ENCODE measurements around the gene CADPS.

The CADPS gene

DNA sequence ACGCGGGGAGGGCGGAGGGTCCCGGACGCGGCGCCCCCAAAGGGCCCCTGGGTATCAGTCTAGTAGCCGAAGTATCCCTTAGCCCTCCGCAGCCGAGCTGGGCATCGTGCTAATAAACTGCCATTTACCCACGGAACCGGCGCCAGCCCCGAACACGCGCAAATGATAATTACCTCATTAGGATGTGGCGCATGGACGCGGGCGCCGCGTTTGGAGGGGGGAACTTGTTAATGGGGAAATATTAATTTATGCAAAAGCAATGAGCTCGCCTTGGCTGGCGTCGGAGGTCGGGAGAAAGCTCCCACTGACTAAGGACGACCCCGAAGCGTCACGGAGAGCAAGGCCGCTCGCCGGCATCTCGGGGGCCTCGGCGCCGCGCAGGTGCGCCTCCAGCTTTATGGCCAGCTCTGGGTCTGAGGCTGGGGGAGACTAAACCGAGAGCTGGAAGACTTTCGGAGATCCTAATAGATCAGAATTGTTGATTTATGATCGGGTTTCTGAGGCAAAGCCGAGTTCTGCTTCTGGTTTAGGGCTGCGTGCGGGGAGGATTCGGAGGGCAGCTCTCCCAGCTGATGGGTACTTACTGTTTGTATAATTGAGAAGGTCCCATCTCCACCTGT lies 501.4 kb downstream of the CADPS start:
- peaks cover 6% of the 10 kb centered on the region; the same call in 1 of the 2 replicates for H3K9me3 ChIP-seq
- H3K27me3 ChIP-seq (ENCODE audit: low read depth): peaks cover 34% of the 10 kb centered on the region
- H3K4me3 ChIP-seq: peak overlapping the region; percentile 4; the same call in 1 of the 2 replicates
- no peaks in the 10 kb centered on the region for H3K36me3 ChIP-seq (replicated peaks)
- in situ Hi-C loops (cut with MboI; ENCODE audit: low sequenced_read_pairs): no loop called here
- DNase-seq (ENCODE audit: low spot score in 2 of 2): no peak
- peaks cover 10% of the 10 kb centered on the region for H3K4me1 ChIP-seq

DNA sequence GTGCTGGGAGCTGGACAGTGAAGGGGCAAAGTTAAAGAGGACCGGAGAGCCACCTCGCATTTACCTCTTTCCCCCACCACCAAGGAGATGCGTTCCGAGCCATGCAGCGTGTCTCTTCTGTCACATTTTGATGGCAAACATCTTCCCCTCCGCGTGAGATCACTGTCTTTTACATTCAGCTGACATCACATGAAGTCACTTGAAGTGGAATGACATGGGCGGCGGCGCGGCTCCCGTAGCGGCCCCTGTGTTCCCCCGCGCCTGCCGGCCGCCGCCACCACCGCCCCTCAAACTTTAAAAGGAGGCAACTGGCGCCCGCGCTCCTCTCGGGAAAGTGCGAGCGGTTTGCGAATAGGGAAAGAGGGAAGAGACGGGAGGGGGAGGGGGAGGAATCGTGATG lies 502.0 kb downstream of the CADPS start, which contains the start of gene FEZF2:
Gene FEZF2, minus strand, starts transcription at position 336 of the 400 bp plus-strand sequence. CDS start 682 bp downstream, outside the sequence.
- Histone ChIP-seq H3K27me3 (ENCODE audit: low read depth) (peaks cover 31% of the 10 kb centered on the region), H3K9me3 (peaks cover 6% of the 10 kb centered on the region; the same call in 1 of the 2 replicates), H3K4me3 (peak within 1 kb of the TSS; percentile 4; the same call in 1 of the 2 replicates), H3K36me3 (replicated peaks) (no peaks in the 10 kb centered on the region), H3K4me1 (peaks cover 10% of the 10 kb centered on the region)
- in situ Hi-C loops (cut with MboI; ENCODE audit: low sequenced_read_pairs): no loop called here
- DNase-seq (ENCODE audit: low spot score in 2 of 2): no peak

DNA sequence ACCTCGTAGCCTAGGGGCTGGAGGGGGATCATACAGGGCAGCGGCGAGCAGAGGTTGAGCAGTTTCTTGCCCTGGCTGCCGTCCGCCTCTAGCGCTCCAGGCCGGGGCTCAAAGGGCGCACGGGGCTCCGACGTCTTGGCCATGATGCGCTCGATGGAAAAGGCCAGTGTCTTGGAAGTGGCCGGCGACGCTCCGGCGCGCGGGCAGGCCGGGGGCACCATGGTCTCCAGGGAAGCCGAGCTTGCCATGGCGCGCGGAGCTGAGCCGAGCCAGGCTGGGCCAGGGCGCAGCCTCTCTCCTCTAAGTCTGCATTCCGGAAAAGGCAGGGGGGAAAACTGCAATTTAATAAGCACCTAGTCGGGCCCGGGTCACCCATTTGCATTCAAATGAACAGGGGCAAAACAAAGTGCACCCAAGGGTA lies 502.6 kb downstream of the CADPS start:
- in situ Hi-C loops (cut with MboI; ENCODE audit: low sequenced_read_pairs): no loop called here
- no peak overlapping the region for H3K4me3 ChIP-seq
- H3K27me3 ChIP-seq (ENCODE audit: low read depth): peaks cover 36% of the 10 kb centered on the region
- H3K9me3 ChIP-seq: peaks cover 6% of the 10 kb centered on the region; the same call in 1 of the 2 replicates
- H3K36me3 ChIP-seq (replicated peaks): no peaks in the 10 kb centered on the region
- no peak for DNase-seq (ENCODE audit: low spot score in 2 of 2)
- H3K4me1 ChIP-seq: peaks cover 10% of the 10 kb centered on the region

DNA sequence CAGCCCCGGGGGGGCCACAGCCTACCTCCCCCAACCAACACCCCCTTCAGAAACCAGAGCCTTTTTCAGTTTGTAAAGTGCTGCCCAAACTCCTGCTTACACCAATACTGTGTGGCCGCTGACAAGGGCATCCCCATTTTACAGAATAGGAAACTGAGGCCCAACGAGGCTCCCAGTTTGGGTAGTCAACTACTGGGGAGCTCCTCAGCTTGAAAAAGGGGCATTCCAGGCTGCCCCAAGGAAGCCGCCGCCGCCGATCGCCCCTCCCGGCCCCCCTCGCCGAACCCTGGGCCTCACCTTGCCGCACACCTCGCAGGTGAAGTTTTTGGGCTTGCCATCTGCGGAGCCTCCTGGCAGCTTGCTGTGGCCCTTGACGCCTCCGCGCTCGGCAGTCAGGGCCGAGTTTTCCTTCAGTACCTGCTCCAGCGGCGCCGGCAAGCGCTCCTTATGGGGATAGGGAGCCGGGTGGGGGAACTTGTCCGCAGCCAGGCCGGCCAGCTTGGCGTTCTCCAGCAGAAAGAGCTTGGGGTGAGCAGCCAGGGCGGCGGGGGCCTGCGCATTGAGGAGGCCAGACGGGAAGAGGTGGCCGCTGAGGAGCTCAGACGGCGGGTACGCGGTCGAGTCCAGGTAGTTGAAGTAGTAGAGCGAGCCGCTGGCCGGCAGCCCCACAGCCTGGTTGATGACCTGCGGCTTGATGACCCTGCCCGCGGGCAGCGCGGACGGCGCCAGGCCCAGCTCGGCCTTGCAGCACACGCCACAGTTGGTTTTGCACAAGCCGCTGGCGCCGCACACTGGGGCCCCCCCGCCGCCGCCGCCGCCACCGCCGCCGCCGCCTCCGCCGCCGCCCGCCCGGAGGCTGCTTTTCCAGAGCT lies 503.3 kb downstream of the CADPS start:
- no peak for DNase-seq (ENCODE audit: low spot score in 2 of 2)
- in situ Hi-C loops (cut with MboI; ENCODE audit: low sequenced_read_pairs): no loop called here
- H3K27me3 ChIP-seq (ENCODE audit: low read depth): peaks cover 42% of the 10 kb centered on the region
- no peak overlapping the region for H3K4me3 ChIP-seq
- no peaks in the 10 kb centered on the region for H3K36me3 ChIP-seq (replicated peaks)
- H3K9me3 ChIP-seq: peaks cover 6% of the 10 kb centered on the region; the same call in 1 of the 2 replicates
- peaks cover 10% of the 10 kb centered on the region for H3K4me1 ChIP-seq

DNA sequence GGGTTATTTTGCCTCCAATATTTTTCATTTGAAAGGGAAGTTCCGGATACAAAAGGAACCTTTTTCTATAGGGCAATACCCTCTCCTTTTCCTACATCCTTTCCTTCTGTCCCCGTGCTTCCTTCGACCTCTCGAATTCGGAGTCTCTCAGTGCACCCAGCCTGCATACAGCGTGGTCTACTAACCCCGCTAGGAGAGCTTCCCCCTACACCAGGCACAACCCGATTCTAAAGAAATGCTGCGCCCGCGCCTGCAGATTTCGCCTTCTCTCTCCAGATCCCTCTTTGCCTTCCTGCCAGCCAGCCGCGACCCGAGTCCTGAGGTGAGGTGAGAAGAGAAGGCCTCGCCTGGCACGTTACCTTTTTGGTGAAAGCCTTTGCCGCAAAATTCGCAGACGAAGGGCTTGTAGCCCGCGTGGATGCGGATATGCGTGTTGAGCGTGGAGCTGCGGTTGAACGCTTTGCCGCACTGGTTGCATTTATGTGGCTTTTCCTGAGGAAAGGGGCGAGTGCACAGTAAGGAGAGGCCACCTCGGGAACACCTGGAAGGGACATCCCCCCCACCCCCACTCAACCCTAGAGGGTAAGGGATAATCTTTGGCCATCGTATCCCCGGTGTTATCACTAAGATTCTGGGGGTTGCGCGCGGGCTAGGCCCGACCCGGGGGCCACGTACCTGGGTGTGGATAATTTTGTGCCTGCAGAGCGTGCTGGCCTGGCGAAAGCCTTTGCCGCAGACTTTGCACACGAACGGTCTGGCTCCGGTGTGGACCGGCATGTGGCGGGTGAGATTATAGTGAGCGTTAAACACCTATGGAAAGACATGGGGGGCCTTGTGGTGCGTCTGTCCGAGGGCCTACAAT lies 504.1 kb downstream of the CADPS start:
- Histone ChIP-seq H3K27me3 (ENCODE audit: low read depth) (peaks cover 48% of the 10 kb centered on the region), H3K4me1 (peaks cover 19% of the 10 kb centered on the region), H3K36me3 (replicated peaks) (no peaks in the 10 kb centered on the region), H3K4me3 (no peak overlapping the region), H3K9me3 (peaks cover 6% of the 10 kb centered on the region; the same call in 1 of the 2 replicates)
- in situ Hi-C loops (cut with MboI; ENCODE audit: low sequenced_read_pairs): no loop called here
- DNase-seq (ENCODE audit: low spot score in 2 of 2): no peak

DNA sequence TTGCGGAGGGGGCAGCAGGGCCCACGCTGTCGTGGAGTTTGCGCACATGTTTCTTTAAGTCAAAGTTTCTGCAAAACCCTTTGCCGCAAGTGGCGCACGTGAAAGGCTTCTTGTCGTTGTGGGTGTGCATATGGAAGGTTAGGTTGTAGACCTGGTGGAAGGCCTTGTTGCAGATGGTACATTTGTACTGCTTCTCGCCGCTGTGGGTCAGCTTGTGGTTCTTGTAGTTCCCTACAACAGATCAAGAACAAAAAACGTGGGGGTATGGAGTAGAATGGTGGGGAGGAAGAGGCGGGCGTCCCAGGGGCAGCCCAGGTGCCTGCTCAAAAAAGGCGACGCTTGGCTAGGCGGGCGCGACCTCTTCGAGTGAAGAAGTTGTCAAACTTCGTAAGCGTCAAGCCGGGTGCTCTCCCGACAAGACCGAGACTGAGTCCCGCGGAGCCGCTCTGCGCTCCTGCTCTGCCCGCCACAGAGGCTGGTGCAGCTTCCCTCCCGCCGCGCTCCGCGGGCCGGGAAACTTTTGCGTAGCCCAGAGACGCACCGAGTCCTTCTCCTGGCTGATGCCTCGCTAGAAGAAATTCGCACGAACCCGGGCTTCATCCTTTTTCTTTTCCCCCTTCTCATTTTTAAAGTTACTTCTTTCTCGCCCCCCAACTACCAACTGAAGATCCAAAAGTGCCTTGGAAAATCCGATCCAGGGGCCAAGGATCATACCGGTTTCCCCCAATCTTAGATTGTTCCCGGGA lies 504.9 kb downstream of the CADPS start:
- in situ Hi-C loops (cut with MboI; ENCODE audit: low sequenced_read_pairs): no loop called here
- peaks cover 21% of the 10 kb centered on the region for H3K4me1 ChIP-seq
- peaks cover 6% of the 10 kb centered on the region; the same call in 1 of the 2 replicates for H3K9me3 ChIP-seq
- no peak for DNase-seq (ENCODE audit: low spot score in 2 of 2)
- H3K27me3 ChIP-seq (ENCODE audit: low read depth): peaks cover 40% of the 10 kb centered on the region
- H3K4me3 ChIP-seq: no peak overlapping the region
- H3K36me3 ChIP-seq (replicated peaks): no peaks in the 10 kb centered on the region

DNA sequence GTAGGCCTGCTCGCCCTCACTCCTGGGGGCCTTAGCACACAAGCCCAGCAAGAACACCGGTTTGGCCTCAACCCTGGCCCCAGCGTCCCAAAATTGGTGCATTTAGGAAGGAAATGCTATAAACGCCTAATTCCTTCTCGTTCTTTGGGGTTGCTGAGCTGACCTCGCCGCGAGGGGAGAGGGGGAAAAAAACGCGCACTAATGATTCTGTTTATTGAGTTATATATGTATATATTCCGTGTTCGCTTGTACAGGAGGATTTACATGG lies 505.8 kb downstream of the CADPS start:
- Histone ChIP-seq H3K27me3 (ENCODE audit: low read depth) (peaks cover 32% of the 10 kb centered on the region), H3K4me3 (no peak overlapping the region), H3K4me1 (peaks cover 20% of the 10 kb centered on the region), H3K9me3 (peaks cover 6% of the 10 kb centered on the region; the same call in 1 of the 2 replicates), H3K36me3 (replicated peaks) (no peaks in the 10 kb centered on the region)
- DNase-seq (ENCODE audit: low spot score in 2 of 2): no peak
- in situ Hi-C loops (cut with MboI; ENCODE audit: low sequenced_read_pairs): no loop called here

DNA sequence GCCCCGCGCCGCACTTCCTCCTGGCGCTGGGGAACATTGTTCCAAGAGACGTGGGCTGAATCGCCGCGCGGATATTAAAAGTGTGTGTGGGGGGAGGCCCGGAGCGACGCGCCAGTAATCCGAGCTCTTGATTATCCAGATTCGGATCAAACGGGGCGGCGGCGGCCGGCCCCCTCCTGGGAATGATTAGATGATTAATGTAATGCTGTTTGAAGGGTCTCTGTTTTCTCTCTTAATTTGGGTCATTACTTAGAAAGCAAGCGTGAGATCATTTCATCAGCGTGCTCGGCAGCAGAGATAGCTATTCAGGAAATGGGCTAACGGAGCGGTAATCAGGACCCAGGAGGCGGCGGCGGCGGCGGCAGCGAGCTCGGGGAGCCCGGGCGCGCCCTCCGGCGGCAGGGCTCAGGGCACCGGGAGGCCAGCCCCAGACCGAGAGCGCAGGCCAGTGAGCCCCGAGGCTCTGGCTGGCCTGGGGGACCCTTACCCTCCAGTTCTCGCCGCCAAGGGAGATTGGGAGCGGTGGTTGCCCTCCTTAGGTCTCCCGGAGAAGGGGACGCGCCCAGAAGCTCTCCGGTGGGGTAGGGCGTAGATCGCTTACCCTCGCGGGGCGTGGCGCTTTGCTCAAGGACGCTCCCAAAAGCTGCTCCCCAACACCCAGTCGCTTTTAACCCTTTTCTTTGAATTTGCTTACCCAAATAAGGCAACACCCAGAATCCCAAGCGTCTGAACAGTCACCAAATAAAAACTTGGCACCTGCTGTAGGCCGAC lies 506.3 kb downstream of the CADPS start:
- Histone ChIP-seq H3K4me1 (peaks cover 18% of the 10 kb centered on the region), H3K4me3 (no peak overlapping the region), H3K27me3 (ENCODE audit: low read depth) (peaks cover 26% of the 10 kb centered on the region), H3K36me3 (replicated peaks) (no peaks in the 10 kb centered on the region), H3K9me3 (peaks cover 6% of the 10 kb centered on the region; the same call in 1 of the 2 replicates)
- DNase-seq (ENCODE audit: low spot score in 2 of 2): no peak
- in situ Hi-C loops (cut with MboI; ENCODE audit: low sequenced_read_pairs): no loop called here

DNA sequence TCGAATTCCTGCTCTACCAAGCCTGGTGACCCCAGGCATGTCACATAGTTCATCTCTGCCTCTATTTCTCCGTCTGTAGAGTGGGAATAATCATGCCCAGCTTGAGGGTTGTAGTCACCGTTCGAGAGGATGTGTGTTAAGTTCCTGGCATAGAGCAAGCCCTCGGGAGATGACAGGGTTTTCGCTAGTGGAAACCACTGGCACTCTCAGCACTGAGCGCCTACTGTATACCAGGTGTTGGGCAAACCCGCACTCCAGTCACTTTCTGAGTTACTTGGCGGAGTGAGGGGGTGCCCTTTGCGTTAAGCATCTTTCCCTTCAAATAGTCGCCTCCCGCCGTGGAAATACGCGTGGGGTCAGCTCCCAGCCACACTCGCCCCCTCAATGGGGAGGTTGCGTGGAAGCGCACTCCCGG lies 506.9 kb downstream of the CADPS start:
- H3K4me1 ChIP-seq: peaks cover 18% of the 10 kb centered on the region

DNA sequence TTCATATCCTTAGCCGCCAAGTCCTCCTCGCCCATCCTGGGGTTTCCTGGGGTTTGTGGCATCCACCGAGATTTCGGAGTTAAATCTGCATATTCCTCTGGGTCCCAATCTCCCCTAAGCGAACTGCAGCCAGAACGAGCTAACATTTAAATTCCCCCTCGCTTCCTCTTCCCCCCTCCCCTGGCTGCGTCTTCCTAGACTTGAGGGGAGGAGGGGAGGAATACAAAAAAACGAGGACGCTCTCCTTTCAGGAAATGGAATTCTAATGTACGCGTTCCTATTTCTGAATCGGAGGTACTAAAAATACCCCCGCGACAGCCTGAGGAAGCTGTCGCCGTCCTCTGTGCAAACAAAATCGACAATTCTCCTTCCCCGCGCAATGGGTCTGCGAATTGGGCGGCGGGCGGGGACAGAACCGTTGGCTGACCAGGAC lies 507.4 kb downstream of the CADPS start:
- H3K9me3 ChIP-seq: peaks cover 6% of the 10 kb centered on the region; the same call in 1 of the 2 replicates
- H3K4me1 ChIP-seq: peaks cover 18% of the 10 kb centered on the region
- in situ Hi-C loops (cut with MboI; ENCODE audit: low sequenced_read_pairs): no loop called here
- H3K27me3 ChIP-seq (ENCODE audit: low read depth): peaks cover 25% of the 10 kb centered on the region; the same call in 1 of the 2 replicates
- H3K36me3 ChIP-seq (replicated peaks): no peaks in the 10 kb centered on the region
- no peak for DNase-seq (ENCODE audit: low spot score in 2 of 2)
- H3K4me3 ChIP-seq: no peak overlapping the region

More for the DNA sequence above, 506.9 kb downstream of the CADPS start:
- in situ Hi-C loops (cut with MboI; ENCODE audit: low sequenced_read_pairs): no loop called here
- peaks cover 25% of the 10 kb centered on the region; the same call in 1 of the 2 replicates for H3K27me3 ChIP-seq (ENCODE audit: low read depth)
- H3K4me3 ChIP-seq: no peak overlapping the region
- H3K9me3 ChIP-seq: peaks cover 6% of the 10 kb centered on the region; the same call in 1 of the 2 replicates
- no peak for DNase-seq (ENCODE audit: low spot score in 2 of 2)
- H3K36me3 ChIP-seq (replicated peaks): no peaks in the 10 kb centered on the region

DNA sequence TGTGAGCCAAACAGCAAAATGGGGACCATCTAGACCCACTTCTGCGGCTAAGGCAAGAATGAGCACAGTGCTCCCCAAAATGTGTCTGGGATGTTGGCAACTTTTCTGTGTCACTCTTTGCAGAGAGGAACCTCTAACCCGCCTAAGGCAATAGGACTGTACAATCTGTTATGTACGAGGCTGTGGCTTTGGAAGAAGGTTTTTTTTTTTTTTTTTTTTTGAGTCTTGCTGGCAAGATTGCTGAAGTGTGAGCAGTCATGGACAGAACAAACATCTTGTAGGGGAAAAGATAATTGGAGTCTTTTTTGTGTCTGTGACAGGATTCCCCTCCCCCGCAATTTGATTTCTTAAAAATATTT lies 509.1 kb downstream of the CADPS start:
- H3K9me3 ChIP-seq: peaks cover 6% of the 10 kb centered on the region; the same call in 1 of the 2 replicates
- no peak for DNase-seq (ENCODE audit: low spot score in 2 of 2)
- no peak overlapping the region for H3K4me3 ChIP-seq
- H3K4me1 ChIP-seq: peaks cover 18% of the 10 kb centered on the region
- no peaks in the 10 kb centered on the region for H3K36me3 ChIP-seq (replicated peaks)
- in situ Hi-C loops (cut with MboI; ENCODE audit: low sequenced_read_pairs): no loop called here
- H3K27me3 ChIP-seq (ENCODE audit: low read depth): peaks cover 25% of the 10 kb centered on the region; the same call in 1 of the 2 replicates

DNA sequence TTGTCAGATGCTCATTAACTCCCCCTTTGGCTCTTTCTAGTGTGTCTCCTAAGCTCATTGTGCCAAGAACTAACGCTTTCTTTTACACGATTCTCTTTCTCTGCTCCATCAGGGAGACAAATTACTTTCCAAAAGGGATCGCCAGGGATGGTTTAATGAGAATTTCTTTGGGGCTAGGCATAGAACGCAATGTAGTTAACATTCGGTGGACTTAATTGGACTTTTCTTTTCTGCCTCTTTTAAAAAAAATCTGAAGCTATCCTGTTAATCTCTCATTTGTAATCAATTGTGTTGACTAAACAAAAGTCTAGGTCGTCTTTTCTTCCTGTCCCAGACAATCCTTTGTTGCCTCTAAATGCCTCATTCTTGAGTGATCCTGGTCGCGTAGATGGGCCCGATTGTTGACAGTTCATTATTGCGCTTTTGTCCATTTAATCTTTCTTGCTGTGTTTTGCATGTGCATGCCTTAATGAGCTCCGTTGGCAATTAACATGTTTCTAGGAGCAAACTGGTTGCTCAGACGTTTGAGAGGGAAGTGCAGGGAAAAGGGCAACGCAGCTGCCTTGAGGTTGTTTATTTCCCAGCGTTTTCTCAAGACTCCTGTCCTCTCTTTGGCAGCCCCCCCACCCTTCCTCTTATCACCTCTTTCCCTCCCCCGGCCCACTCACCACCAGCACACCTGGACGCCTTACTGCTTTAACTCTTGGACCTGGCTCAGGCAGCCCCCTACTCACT lies 509.7 kb downstream of the CADPS start:
- H3K36me3 ChIP-seq (replicated peaks): no peaks in the 10 kb centered on the region
- no peak overlapping the region for H3K4me3 ChIP-seq
- peaks cover 6% of the 10 kb centered on the region; the same call in 1 of the 2 replicates for H3K9me3 ChIP-seq
- peaks cover 18% of the 10 kb centered on the region for H3K4me1 ChIP-seq
- in situ Hi-C loops (cut with MboI; ENCODE audit: low sequenced_read_pairs): no loop called here
- DNase-seq (ENCODE audit: low spot score in 2 of 2): peak; percentile 75 to 96
- H3K27me3 ChIP-seq (ENCODE audit: low read depth): peaks cover 25% of the 10 kb centered on the region; the same call in 1 of the 2 replicates
